Measurements from ENCODE around the gene SLFN14. TPM values are rescaled to one million over a fixed set of nuclear protein-coding genes. Genes with fewer than 3 reads are reported as not detected.

Gene SLFN14
- polyA plus RNA-seq, 2 of the 4 experiments (the other 2 are of a cell fraction) = not detected

- Histone ChIP-seq H3K27ac (no peak overlapping the region; a peak in 1 of 6 replicates), H3K4me1 (no peaks in the 10 kb centered on the region), H3K9me3 (no peaks in the 10 kb centered on the region), H3K4me3 (no peak overlapping the region), H3K4me2 (peak overlapping the region; percentile 66)
- CTCF ChIA-PET = interaction anchor here (0.9 to 15.4 kb wide), 11 partner anchors 8 to 1095 kb away, joined by 3 to 308 read pairs (median 4); no protein-coding TSS in a partner anchor
- POLR2A ChIA-PET = interaction anchor here (0.9 kb wide), 1 partner anchor 411 kb away, joined by 4 read pairs; no protein-coding TSS in a partner anchor
- FAIRE-seq (peak; percentile 51), ATAC-seq (no peak), DNase-seq (ENCODE audit: low read depth in 1 of 2, low spot score in 1 of 2) (no peak)
- 66% methylated on average over 1 of the region's 1 CpG for WGBS (ENCODE audit: missing lambda C conversion rate)
- no peak for TF ChIP-seq RCOR1 (IDR thresholded peaks at IDR 0.05; ENCODE audit: low read depth, low read length)
- no peak for TF ChIP-seq USF2 (IDR thresholded peaks at IDR 0.05)
- no peak for TF ChIP-seq EP300 (IDR thresholded peaks at IDR 0.05)
- TF ChIP-seq CTCF (IDR thresholded peaks at IDR 0.05) = no peak
- TF ChIP-seq CEBPB (IDR thresholded peaks at IDR 0.05) = no peak
- no peak for TF ChIP-seq ATOH8 (CRISPR knock-in tag; IDR thresholded peaks at IDR 0.05; ENCODE audit: low read depth)
These were observed 19.2 kb downstream of the SLFN14 start for GRCh38 chr17:35541434-35541833.

DNA sequence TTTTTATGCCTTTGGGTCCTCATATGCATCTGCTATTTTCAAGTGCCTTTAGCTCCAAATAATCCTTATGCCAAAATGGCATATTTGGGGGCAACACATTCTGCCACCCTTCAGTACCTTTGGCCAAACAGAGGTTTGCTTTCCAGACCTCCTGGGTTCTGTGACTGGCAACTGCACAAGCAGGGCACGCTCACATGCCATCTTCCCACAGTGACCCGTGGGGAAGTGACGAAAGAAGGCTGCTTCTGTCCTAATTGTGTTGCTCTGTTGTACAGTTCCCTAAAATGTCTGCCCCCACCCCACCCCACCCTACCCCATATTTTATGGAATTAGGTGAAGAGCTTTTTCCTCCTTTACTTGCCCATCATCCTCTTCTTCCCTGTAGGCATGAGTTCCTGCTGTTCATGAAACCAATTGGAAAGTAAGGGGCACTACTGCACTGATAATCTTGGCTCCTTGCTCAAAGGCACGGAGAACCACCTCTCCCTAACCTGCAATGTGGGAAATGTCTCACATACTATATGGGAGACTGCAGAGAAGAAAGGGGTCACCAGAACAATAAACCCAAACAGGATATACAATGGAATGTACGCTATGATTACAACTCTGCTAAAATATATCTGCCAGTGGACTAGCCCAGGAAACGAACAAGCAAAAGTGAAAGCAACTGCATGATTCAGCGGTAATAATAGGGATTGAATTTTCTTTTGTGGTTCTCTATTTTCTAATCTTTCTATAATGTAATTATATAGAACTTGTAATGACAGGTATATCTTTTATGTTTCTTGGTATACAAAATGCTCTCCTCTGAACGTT, 19.8 kb downstream of the SLFN14 start:
- H3K4me3 ChIP-seq = 0 out of 3 replicates have a peak overlapping the region, but pooled peaks have one; percentile 5
- peak overlapping the region; percentile 66 for H3K4me2 ChIP-seq
- no peaks in the 10 kb centered on the region for H3K4me1 ChIP-seq
- DNase-seq (ENCODE audit: low read depth in 1 of 2, low spot score in 1 of 2) (no peak), ATAC-seq (peak; percentile 25 to 42; a peak in 3 of 6 replicates), FAIRE-seq (peak; percentile 13)
- TF ChIP-seq NPAS2 (CRISPR knock-in tag; IDR thresholded peaks at IDR 0.05; ENCODE audit: borderline replicate concordance) (no peak), HOXB13 (CRISPR knock-in tag; IDR thresholded peaks at IDR 0.05; ENCODE audit: low read depth) (no peak), ZNF302 (CRISPR knock-in tag; IDR thresholded peaks at IDR 0.05) (no peak), EP300 (IDR thresholded peaks at IDR 0.05) (no peak), TFCP2L1 (CRISPR knock-in tag; IDR thresholded peaks at IDR 0.05) (no peak), EHMT2 (IDR thresholded peaks at IDR 0.05; ENCODE audit: low read depth) (no peak), CBX2 (IDR thresholded peaks at IDR 0.05; ENCODE audit: borderline replicate concordance, low read depth) (no peak), EHF (CRISPR knock-in tag; IDR thresholded peaks at IDR 0.05) (no peak), ATOH8 (CRISPR knock-in tag; IDR thresholded peaks at IDR 0.05; ENCODE audit: low read depth) (no peak), GATA3 (IDR thresholded peaks at IDR 0.05; ENCODE audit: borderline replicate concordance) (no peak), PHF8 (IDR thresholded peaks at IDR 0.05; ENCODE audit: borderline replicate concordance, low read depth) (no peak), NR3C1 (IDR thresholded peaks at IDR 0.05) (no peak), KDM5A (IDR thresholded peaks at IDR 0.05) (no peak), SREBF2 (IDR thresholded peaks at IDR 0.05) (no peak), HDAC2 (IDR thresholded peaks at IDR 0.05) (no peak), MAZ (IDR thresholded peaks at IDR 0.05; ENCODE audit: borderline replicate concordance, low read depth, low read length) (no peak), POLR2A (IDR thresholded peaks at IDR 0.05; ENCODE audit: low read length) (no peak)
- TF ChIP-seq, protein P1, sequence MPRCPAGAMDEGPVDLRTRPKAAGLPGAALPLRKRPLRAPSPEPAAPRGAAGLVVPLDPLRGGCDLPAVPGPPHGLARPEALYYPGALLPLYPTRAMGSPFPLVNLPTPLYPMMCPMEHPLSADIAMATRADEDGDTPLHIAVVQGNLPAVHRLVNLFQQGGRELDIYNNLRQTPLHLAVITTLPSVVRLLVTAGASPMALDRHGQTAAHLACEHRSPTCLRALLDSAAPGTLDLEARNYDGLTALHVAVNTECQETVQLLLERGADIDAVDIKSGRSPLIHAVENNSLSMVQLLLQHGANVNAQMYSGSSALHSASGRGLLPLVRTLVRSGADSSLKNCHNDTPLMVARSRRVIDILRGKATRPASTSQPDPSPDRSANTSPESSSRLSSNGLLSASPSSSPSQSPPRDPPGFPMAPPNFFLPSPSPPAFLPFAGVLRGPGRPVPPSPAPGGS (IDR thresholded peaks at IDR 0.05) = no peak
- ChIA-PET POLR2A (interaction anchor here (0.9 kb wide), 1 partner anchor 410 kb away, joined by 4 read pairs; no protein-coding TSS in a partner anchor), CTCF (interaction anchor here (1.0 to 15.4 kb wide), 13 partner anchors 7 to 1094 kb away, joined by 3 to 308 read pairs (median 7); partner anchors contain the start of gene UNC45B)
- H3K27ac ChIP-seq = peak overlapping the region; percentile 26 to 56; a peak in 5 of 6 replicates
- no peaks in the 10 kb centered on the region for H3K9me3 ChIP-seq
- WGBS (ENCODE audit: missing lambda C conversion rate) = 38% methylated on average over 8 of the region's 8 CpGs
